NT2/D1 (cell line): Measurements from ENCODE around the gene THBD.

Experiments
- DNase-seq: peaks from one replicate; pipeline ENCODE4 v3.0.0-alpha.2; 2011; ENCODE audit warnings: low read depth, low spot score
- H3K27me3 ChIP-seq: 2 replicates; pipeline ENCODE4 v1.6.0; 2011; ENCODE audit warnings: mild to moderate bottlenecking; ENCODE audit not compliant: insufficient read length, insufficient read depth
- H3K36me3 ChIP-seq: 2 replicates; pipeline ENCODE4 v1.6.1; 2011; ENCODE audit warnings: mild to moderate bottlenecking, low read length, mixed read lengths; ENCODE audit not compliant: insufficient read depth, insufficient read length
- H3K4me1 ChIP-seq: 2 replicates; pipeline ENCODE4 v1.5.1; 2011; ENCODE audit not compliant: insufficient read depth, insufficient read length
- H3K4me3 ChIP-seq: 2 replicates; pipeline ENCODE4 v1.5.1; 2011; ENCODE audit warnings: low read depth; ENCODE audit not compliant: insufficient read length
- H3K9ac ChIP-seq: 2 replicates; pipeline ENCODE4 v1.6.0; 2011; ENCODE audit warnings: low read depth; ENCODE audit not compliant: insufficient read length
- H3K9me3 ChIP-seq: 2 replicates; pipeline ENCODE4 v1.5.1; 2011; ENCODE audit warnings: mild to moderate bottlenecking, low read length; ENCODE audit not compliant: insufficient read depth
- SUZ12 ChIP-seq: IDR thresholded peaks from 2 replicates; pipeline ENCODE4 v1.6.1; 2011; ENCODE audit not compliant: insufficient read length, insufficient read depth; ENCODE audit errors: extremely low read depth
- YY1 ChIP-seq: IDR thresholded peaks from 2 replicates; pipeline ENCODE4 v1.6.1; 2011; ENCODE audit not compliant: insufficient read length, insufficient read depth
- ZNF274 ChIP-seq: IDR thresholded peaks from 2 replicates; pipeline ENCODE4 v1.6.1; 2011; ENCODE audit warnings: mild to moderate bottlenecking, low read depth, low read length

The THBD gene

GRCh38 chr20:23059846-23060245 is 10.4 kb upstream of the THBD start:
- Histone ChIP-seq H3K4me3 (no peak overlapping the region), H3K9me3 (peaks cover 11% of the 10 kb centered on the region), H3K4me1 (peaks cover 3% of the 10 kb centered on the region), H3K36me3 (no peaks in the 10 kb centered on the region), H3K27me3 (no peaks in the 10 kb centered on the region), H3K9ac (no peak overlapping the region)
- no peak for TF ChIP-seq YY1
- no peak for TF ChIP-seq SUZ12
- TF ChIP-seq ZNF274: no peak
- DNase-seq: no peak

GRCh38 chr20:23059001-23059400 is 9.5 kb upstream of the THBD start:
- Histone ChIP-seq H3K4me1 (peaks cover 3% of the 10 kb centered on the region), H3K36me3 (no peaks in the 10 kb centered on the region), H3K9ac (no peak overlapping the region), H3K27me3 (no peaks in the 10 kb centered on the region), H3K4me3 (no peak overlapping the region), H3K9me3 (peaks cover 11% of the 10 kb centered on the region)
- DNase-seq: no peak
- TF ChIP-seq SUZ12 (no peak), ZNF274 (no peak), YY1 (no peak)

DNA sequence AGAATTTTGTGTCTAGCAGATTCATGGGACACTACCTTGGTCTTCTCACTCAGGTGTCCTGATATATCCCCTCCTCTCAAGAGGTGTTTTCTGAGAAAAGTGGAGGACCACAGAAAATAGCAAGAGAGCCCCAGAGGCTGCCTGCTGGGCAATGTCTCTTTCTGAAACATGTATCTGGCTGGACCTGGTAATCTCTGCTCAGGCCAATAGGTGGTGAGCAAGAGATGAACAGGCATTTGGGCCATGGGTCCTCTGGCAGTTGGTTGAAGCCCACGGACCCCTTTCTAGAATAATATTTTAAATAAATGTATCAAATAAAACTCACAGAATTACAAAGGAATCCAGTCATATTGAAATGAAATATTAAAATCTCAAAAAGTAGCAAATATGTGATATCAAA is 8.8 kb upstream of the THBD start:
- TF ChIP-seq SUZ12 (no peak), YY1 (no peak), ZNF274 (no peak)
- no peak for DNase-seq

DNA sequence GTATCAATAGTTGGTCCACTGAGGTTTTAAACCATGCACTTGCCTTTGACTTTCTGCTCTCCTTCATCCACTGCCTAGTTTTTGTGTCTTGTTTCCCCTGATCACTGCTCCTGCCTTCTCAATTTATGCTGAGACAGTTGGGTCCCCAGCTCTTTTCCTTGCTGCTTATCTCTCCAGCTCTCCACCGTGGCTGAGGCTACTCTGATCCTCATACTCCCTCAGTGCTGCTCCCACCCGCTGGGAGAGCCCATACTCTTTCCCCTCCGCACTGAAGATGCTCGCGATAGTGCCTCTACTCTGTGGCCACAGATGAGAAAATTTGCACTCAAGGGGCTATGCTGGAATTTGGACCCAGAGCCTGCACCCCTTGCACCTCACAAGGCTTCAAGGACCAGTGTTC is 3.4 kb upstream of the THBD start:
- Histone ChIP-seq H3K36me3 (no peaks in the 10 kb centered on the region), H3K4me1 (peaks cover 4% of the 10 kb centered on the region), H3K4me3 (no peak overlapping the region), H3K9me3 (peaks cover 11% of the 10 kb centered on the region), H3K9ac (no peak overlapping the region), H3K27me3 (peaks cover 46% of the 10 kb centered on the region)
- TF ChIP-seq SUZ12 (no peak), YY1 (no peak), ZNF274 (no peak)
- no peak for DNase-seq

More for the DNA sequence above, 8.8 kb upstream of the THBD start:
- Histone ChIP-seq H3K9me3 (peaks cover 11% of the 10 kb centered on the region), H3K9ac (no peak overlapping the region), H3K4me1 (peaks cover 3% of the 10 kb centered on the region), H3K27me3 (no peaks in the 10 kb centered on the region), H3K36me3 (no peaks in the 10 kb centered on the region), H3K4me3 (no peak overlapping the region)

DNA sequence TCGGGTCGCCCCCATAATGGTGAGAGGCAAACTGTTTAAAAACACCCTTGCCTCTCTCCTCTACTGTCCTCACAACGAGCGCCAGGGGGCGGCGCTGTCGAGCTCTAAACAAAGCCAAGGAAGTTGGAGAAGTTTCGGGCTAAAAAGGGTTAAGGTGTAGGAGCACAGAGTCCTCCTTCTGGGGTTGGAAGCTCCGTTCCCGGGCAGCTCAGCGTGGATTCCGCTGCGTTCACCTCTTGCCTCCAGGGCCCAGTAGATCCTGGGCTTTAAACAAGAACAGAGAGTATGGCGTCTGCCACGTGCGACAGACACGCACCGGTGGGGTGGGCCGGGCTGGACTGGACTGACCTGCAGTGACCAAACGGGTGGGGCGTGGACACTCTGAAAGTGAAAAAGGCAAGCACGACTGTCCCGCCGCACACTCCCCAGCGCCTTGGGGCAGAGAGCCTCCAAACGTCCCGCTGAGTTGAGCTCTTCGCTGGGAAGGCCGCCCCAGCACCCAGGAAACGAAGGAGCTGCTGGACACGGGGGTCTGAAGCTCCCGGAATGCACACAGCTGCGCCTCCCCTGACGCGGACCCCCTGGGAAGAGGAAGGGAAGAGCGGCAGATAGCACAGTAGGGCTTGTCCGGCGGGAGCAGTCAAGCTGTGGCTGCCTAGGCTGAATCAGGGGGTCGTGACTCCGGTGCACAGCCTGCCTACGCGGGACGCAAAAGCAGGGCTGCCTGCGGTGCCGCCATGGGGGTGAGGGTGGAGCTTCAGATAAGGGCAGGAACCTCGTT is 1.6 kb upstream of the THBD start:
- TF ChIP-seq SUZ12: no peak
- no peak for TF ChIP-seq ZNF274
- no peak for TF ChIP-seq YY1
- Histone ChIP-seq H3K36me3 (no peaks in the 10 kb centered on the region), H3K9ac (peak overlapping the region; percentile 79), H3K9me3 (no peaks in the 10 kb centered on the region; the same call in 1 of the 2 replicates), H3K27me3 (peaks cover 62% of the 10 kb centered on the region), H3K4me1 (peaks cover 4% of the 10 kb centered on the region), H3K4me3 (peak overlapping the region; percentile 60)
- peak; percentile 78 for DNase-seq

- TF ChIP-seq ZNF274 (no peak), YY1 (no peak), SUZ12 (no peak)
- Histone ChIP-seq H3K4me3 (peak overlapping the region; percentile 26), H3K9me3 (no peaks in the 10 kb centered on the region), H3K4me1 (peaks cover 4% of the 10 kb centered on the region), H3K9ac (no peak overlapping the region), H3K36me3 (no peaks in the 10 kb centered on the region), H3K27me3 (peaks cover 62% of the 10 kb centered on the region)
- no peak for DNase-seq
Observed at GRCh38 chr20:23050076-23050838, 785 bp upstream of the THBD start.

- Histone ChIP-seq H3K4me1 (peaks cover 4% of the 10 kb centered on the region), H3K9me3 (no peaks in the 10 kb centered on the region), H3K9ac (peak overlapping the region; percentile 64), H3K4me3 (peak overlapping the region; percentile 26), H3K27me3 (peaks cover 62% of the 10 kb centered on the region), H3K36me3 (no peaks in the 10 kb centered on the region)
- no peak for DNase-seq
- TF ChIP-seq SUZ12: no peak
Observed at GRCh38 chr20:23048283-23049200, 930 bp downstream of the THBD start.
